ENCODE data around the gene PCLO.

- TF ChIP-seq POLR2A (IDR thresholded peaks at IDR 0.05): no peak
- no peak for TF ChIP-seq CTCF (IDR thresholded peaks at IDR 0.05)
Measured at GRCh38 chr7:83072576-83073517, 89.8 kb downstream of the PCLO start.

Data from body of pancreas (tissue), 4 donors.